Midbrain (tissue), 1 donor: ENCODE measurements around the gene SH3GL1.

ENCODE experiments used
- DNase-seq: peaks from one replicate; lab custom pipeline; 2025; lab: John Stamatoyannopoulos, UW

SH3GL1 gene, protein sequence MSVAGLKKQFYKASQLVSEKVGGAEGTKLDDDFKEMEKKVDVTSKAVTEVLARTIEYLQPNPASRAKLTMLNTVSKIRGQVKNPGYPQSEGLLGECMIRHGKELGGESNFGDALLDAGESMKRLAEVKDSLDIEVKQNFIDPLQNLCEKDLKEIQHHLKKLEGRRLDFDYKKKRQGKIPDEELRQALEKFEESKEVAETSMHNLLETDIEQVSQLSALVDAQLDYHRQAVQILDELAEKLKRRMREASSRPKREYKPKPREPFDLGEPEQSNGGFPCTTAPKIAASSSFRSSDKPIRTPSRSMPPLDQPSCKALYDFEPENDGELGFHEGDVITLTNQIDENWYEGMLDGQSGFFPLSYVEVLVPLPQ

DNA sequence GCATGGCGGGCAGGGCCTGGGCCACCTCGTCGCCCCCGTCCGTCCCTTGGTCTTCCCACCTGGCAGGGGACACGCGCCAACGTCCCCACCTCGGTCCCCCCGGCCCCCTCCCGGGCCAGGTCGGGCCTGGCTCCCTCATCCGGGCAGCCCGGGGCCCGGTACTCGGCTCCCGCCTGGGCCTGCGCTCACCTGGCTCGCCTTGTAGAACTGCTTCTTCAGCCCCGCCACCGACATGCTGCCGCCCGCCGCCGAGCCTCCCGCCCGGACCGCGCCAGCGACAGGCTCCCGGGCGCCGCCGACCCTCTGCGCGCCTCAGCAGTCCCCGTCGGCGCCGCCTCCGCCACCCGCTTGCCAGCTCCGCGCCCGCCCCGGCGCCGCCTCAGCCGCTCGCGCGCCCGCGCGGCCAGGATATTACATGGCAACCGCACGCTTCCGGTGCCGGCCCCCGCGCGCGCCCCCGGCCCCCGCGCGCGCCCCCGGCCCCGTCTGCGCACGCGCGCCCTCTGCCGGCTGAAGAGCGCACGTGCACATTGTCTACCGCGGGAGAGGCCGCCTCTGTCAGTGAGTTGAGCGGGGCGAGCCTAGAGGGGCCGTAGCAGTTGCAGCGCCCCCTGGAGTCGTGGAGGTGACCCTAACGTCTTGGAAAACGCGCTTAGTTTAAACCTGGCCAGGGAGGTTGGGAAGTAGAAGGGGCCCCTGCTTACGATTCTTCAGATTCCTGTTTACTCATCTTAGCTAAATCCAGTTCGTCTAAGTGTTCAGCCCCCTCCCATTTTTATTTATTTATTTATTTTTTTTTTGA is at the start of gene SH3GL1:
SH3GL1 (minus strand) TSS at position 413 of the 802 bp plus-strand sequence; CDS start at position 234, 179 bp downstream.
- DNase-seq, result peak; percentile 92

DNA sequence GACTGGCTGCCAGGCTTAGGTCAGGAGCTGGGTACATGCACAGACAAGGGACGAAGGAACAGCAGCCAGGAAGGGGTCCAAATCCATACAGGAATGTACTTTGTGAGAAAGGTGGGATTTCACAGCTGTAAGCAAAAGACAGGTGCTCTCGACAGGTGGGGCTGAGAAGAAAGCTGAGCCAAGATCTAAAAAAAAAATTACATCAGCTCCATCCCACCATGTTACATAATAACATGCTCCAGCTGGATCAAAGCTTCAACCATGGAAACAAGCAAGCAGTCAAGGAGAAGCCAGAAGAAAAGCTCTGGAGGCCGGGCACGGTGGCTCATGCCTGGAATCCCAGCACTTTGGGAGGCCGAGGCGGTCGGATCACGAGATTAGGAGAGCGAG is 49.3 kb upstream of the SH3GL1 start:
- no peak for DNase-seq

DNA sequence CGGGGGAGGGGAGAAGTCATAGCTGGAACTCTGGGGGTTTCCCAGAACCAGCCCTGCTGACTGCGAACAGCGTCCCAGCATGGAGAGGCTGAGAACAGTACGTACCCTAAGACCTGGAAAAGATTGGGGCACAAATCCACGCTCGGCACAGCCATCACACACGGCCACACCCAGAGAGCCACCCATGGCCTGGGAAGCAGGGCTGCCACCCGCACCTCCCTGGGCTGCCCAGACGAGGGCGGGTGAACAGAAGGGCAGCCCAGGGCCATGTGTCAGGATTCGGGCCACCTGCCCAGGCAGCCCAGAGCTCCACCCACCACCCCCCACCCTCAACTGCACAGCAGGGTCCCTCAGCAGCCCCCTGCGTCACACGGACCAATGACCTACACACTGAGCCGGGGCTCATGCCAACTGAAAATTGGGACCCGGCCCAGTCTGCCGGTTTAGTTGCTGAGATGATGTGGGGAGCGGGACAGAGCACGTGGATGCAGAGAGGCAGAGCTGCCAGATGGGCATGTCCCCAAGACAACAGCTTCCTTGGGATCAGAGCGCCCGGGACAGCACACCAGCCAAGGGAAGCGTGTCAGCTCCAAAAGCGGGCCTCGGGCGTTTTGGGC is 48.8 kb upstream of the SH3GL1 start:
- peak; percentile 76 for DNase-seq

DNA sequence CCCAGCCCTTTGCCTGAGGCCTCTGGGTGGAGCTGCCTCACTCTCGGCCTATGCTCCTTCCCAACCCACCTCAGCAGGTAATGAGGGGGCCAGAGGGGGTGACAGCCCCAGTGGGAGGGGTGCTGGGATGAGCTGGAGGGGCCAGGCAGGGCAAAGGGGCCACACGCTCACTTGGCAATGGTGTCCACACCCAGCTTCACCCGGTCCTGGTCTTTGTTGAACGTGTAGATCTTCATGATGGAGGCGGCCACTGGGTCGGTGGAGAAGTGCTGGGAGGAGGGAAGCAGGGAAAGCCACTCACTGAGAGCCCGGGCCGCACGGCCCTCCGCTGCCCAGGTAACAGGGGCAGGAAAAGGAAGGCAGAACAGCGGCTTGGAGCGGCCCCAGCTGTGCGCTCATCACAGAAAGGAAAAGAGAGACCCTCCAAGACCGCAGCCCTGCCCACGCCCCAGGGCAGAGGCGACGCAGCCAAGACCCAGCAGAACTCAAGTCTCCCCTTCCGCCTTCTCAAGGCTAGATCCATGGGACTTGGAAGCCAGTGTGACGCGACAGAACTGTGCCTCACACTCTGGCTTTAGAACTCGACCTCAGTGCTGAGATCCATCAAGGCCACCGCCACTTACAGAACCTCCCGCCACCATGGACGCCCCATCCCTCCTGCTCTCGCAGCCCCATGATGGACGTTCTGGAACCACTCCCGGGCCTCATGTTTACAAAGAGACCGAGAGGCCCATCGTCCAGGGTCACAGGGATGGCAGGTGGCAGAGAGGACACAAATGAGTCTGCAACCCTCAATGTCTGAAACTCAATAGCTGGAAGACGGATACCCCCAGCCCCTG is 48.0 kb upstream of the SH3GL1 start:
- no peak for DNase-seq

DNA sequence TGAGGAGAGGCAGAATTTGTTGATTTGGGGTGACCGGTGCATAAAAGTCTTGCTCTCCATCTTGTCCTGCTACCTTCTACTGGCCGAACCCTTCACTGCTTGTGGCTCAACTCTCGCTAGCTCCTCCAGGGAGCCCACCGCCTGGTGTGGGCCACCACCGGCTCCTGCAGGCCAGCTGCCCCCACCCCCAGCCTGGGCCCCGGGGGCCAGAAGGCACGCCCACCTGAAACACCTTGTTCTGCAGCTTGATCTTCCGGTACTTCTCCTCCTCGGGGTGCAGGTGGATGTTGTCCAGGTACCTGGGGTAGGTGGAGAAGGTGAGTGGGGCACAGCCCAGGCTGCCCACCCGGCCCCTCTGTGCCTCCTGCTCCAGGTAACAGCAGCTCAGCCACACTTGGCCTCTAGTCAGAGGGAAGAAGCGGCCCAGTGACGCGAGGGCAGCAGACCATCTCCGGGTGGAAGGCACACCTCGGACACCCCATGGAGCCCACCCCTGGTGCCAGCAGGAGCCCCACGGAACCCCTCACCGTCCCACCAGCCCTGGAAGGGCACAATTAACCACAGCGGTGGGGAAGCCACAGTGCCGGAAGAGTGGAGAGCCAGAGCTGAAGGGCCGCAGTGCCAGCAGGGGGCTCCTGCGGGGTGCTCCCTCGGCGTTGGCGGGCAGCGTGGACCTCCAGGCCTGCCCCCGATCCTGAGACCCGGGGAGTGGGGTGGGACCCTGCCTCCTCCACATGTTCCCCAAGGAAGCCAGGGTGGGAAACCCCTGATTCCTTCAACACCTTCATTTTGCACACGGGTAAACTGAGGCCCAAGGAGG is 47.2 kb upstream of the SH3GL1 start:
- DNase-seq, result no peak

DNA sequence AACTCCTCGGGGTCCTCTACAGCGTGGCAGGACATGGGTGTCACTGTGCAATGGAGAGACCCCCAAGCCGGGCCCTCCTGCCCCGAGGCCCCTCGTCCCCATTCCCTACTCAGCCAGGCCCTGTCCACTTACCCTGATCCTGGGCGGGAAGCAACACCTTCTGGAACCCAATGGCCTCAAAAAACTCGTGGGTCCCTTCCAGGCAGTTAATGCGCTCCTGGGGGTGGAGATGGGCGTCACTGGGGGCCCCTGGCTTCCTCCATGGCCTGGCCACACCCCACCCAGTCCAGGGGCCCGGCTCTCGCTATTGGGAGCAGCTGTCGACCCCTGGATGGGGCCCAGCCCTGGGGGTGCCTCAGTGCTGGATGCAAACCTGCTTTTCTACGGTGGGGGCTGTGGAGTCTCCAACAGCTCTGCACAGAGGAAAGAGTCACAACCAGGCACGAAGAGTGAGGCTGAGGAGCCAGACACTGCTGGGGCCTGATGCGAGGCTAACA is 46.4 kb upstream of the SH3GL1 start:
- no peak for DNase-seq

DNA sequence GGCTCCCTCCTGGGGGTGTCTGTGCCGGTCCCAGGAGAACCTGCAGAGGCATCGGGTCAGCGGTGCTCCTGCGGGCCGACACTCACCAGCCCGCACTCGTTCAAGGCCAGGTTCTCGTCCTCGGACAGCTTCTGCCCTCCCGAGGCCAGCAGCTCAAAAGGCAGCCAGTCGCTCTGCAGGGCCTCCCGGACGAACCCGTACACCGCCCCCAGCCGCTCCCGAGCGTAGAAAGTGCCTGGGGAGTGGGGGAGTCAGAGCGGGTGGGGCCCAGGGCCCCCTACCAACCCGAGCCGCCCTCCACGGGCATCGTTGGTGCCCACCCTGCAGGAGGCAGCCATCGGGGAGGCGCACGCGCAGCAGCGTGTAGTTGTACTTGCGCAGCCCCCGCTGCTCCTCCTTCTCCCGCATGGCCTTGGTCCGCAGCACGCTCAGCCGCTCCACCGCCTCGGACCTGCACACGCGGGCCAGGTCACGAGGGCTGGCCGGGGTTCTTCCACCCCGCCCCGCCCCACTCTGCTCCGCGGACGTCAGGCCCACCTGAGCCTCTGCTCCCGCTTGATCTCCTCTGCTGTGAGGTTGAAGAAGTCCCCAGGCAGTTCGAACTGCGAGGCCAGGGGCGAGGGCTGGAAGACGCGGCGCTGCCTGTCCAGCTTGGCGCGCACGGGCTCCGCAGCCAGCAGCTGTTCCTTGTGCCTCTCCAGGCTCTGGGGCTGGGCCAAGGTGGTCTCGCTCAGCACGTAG is 45.8 kb upstream of the SH3GL1 start:
- DNase-seq, result no peak

DNA sequence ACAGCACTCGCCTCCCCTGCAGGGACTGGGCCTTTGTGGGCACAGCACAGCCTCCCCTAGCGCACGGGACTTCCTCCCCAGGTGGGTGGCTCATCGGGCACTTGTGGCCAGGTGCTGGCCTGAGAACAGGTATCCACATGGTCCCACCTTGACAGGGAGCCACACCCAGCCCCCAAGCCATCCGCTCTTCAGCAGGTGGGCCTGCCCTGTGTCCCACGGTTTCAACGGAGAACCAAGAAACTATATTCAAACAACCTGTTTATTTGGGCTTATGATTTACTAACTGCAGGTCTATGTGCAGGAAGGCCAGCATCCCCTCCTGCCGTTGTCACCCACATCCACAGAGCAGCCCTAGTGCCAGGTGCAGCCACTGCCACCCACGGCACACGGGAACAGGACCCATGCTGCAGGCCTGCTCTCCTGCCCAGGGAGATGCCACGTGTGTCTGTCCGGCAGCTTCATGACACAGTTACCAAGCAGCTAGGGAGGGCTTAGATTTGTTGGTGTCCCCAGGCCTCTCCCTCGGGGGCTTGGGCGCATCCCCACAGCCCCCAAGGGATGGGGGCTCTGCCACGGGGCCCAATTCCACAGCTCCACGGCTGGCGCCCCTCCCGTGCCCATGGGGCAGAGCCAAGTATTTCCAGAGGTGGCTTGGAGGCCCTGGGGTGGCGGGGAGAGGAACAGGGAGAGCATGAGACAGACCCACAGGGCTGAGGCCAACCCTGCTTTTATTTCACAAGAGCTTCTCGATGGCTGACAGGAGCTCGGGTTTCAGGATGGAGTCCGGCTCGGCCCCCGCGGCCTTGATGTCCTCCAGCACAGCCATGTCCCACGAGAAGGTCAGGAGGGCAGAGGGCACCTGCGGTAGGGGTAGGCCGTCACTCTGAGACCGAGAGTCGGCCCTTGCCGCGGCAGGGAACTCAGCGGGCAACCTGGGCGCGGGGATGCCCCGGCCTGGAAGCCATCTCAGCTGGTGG is 44.7 kb upstream of the SH3GL1 start:
- DNase-seq, result no peak

DNA sequence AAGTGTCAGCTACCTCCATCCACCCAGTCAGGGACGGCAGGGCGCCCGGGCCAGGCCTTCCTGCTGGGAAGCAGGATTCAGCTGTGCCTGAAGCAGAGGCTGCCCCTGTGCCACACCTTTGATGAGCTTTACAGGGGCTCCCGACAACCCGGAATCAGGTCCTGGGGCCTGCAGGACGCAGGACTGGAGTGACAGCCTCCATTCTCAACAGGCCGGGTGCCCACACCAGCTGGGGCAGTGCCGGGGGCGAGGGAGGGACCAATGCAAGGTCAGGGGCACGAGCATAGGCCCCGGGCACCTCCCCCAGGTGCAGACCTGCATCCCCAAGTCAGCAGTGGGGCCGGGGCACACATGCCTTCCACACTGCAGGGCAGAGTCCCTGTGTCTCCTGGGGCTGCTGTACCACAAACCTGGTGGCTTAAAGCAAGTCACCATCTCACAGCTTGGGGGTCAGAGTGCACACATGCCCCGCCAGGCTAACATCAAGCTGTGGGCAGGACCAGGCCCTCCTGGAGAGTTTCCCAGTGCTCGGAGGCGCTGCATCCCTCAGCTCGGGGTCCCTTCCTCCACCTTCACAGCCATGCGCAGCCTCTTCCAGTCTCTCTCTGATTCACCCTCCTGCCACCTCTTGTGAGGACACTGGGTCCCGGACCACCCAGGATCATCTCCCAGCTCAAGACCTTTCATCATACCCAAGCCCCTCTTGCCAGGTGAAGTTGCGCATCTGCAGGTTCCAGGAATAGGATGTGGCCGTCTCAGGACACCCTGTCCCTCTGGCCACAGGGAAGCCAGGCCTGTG is 43.8 kb upstream of the SH3GL1 start:
- no peak for DNase-seq

DNA sequence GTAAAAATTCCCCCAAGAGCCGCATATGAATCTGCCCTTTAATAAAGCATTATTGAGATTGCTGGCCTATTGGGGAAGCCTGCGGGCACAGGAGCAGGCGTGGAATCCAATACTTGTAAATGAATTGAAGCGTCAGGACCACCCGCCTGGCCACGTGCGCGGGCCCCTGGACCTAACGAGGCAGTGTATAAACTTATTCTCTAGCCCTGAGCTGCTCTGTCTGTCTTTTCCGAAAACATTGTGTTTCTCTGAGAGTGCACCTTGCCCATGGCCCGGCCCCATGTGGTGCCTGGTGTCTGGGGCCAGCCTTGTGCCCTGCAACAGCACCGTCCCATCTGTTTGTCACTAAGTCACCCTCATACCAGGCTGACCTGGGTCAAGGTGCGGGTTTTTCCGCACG is 42.8 kb upstream of the SH3GL1 start:
- no peak for DNase-seq

DNA sequence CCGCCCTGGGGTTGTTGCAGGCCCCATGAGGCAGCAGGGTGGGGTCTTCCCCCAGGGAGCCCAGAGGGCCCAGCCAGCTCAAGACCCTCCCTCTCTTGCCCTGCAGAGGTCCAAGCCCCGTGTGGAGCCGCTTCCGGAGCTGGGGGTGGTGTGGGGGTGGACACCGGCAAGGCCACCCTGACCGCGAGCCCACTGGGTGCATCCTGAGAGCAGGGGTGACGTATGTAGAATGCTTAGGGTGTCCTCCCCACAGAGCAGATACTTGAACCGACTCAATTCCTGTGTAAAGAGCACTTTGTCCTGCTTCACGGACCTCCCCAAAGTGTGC is 42.4 kb upstream of the SH3GL1 start:
- no peak for DNase-seq

DNA sequence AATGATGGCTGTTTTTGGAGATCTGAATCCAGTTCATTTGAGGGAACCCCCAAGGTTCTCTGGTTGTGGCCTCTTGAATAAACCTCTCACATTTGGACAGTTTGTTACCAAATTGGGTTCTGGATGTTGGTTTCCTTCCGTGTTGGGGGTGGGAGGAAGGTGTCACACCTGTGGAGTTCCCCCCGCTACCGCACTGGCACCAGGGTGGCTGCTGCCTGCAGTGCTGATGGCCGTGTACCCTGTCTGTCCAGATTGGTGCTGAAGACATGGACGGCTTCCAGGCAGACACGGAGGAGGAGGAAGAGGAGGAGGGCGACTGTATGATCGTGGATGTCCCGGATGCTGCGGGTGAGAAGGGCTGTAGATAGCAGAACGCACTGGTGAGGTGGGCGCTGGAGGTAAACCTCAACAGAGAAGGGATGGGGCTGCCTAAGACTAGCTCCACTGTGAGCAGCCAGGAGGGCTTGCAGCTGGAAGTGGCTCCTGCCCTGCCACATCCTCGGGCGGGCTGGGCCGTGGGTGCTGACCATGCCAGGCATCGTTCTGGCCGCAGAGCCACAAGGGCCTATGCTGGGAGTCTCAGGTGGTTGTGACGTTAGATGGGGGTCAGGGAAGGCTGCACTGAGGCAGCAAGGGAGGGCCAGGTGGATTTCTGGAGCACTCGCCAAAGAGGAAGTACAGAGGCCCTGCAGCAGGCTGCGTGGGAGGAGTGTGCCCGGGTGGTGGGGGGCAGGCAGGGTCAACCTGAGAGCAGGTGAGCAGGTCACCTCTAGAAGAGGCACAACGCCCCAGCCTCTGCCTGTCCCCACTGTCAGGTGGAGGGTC is 41.9 kb upstream of the SH3GL1 start:
- DNase-seq, result no peak

DNA sequence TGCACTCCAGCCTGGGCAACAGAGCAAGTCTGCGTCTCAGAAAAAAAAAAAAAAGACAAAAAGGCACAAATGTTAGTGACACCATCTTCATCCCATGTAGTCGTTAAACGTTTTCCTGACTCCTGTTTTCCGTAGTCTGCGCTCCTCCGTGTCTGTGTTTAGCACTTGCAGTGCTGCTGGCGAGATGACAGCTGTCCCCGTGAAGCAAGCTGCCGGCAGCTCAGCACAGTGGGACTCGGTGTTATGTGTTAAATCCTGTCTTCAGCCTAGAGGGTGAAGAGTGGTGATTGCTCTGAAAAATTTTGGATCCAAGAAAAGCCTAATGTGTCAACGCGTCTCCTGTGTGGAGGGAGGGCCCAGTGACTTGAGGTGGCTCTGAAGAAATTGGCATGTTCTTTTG is 38.9 kb upstream of the SH3GL1 start:
- DNase-seq, result no peak

DNA sequence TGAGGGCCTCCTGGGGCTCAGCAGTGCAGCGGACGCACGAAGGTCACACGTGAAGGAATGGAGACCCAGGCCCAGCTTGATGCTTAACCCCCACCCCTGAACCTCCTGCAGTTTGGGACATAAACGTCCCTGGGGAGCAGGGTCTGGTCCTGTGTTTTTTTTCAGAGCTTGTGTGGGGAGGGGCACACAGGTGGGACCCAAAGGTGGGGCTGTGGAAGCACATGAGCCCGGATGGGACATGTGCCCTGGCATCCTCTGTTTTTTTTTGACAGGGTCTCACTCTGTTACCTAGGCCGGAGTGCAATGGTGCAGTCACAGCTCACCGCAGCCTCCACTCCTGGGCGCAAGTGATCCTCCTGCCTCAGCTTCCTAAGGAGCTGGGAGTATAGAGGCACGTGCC is 36.8 kb upstream of the SH3GL1 start:
- DNase-seq, result no peak

DNA sequence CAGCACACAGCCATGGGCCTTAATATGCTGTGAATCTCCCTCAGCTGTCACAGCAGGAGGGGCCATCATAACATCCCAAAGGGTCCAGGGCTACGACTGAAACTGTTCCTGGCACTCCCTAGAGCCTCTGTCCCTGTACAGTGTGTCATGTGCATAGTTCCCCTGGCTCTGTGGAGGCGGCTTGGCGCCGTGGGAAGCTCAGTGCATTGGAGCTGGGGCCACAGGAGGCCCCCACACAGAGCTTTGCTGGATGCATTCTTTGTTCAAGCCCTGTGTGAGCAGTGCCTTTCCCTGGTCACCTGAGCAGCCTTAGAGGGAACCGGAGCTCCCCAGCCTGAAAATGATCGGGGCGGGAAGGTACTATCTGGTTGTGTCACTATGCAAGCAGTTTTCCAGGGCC is 35.9 kb upstream of the SH3GL1 start:
- DNase-seq, result no peak

DNA sequence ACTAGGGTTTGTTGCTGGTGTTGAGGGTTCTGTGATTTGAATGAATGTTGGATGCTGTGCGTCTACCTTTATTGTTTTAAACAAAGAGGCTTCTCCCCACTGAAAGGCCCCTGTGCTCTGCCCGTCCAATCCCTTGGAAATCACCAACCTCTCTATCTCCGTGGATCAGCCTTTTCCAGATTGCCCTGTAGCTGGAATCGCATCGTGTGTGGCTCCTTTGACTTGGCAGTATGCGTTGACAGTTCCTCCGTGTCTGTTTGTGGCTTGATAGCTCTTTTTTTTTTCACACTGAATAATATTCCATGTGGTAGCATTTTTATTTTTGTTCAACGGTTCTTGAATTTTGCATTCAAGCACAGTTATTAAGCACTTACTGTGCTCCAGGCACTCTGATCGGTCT is 34.0 kb upstream of the SH3GL1 start:
- DNase-seq, result no peak

DNA sequence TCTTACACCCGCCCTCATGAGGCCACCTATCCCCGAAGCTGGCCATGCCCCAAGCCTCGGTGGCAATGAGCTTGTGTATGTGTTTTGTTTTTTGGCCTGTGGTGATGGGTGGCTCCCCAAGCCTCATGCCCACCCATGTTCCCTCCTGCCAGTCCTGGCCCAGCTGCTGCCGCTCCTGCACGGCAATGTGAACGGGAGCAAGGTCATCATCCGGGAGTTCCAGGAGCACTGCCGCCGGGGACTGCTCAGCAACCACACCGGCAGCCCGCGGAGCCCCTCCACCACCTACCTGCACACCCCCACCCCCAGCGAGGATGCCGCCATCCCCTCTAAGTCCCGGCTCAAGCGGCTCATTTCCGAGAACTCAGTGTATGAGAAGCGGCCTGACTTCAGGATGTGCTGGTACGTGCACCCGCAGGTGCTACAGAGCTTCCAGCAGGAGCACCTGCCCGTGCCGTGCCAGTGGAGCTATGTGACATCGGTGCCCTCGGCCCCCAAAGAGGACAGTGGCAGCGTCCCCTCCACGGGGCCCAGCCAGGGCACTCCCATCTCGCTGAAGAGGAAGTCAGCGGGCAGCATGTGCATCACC is 32.7 kb upstream of the SH3GL1 start:
- no peak for DNase-seq
